GM19025 (cell line): ENCODE measurements around the gene USH1C.

Experiments
- ATAC-seq: cut with Tn5 transposase; IDR thresholded peaks from one replicate; pipeline ENCODE4 v1.9.1; 2021; ENCODE audit warnings: mild to moderate bottlenecking, low read depth, moderate library complexity; ENCODE audit not compliant: unreplicated experiment

The USH1C gene

DNA sequence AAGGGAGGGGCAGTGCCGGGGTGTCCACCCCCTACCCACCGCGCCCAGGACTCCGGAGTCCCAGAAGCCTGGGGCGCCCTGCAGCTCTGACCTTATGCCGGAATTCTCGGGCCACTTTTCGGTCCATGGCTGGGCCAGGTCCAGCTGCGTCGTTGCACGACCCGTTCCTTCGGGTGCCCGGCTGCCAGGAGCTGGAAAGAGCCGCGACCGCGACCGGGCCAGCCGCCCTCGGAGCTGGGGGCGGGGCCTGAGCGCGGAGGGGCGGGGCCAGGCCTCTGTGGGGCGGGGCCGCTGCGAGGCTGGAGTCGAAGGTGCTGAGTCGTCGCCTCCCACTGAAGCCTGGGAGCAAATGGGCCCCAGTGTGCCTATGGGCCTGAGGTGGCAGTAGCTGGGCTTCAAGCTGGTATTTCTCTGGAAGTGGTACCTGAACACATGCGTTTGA, at the start of gene USH1C:
TSS of gene USH1C (minus strand) at position 236 of the 442 bp plus-strand sequence. CDS start at position 127, 109 bp downstream.
- no peak for ATAC-seq

DNA sequence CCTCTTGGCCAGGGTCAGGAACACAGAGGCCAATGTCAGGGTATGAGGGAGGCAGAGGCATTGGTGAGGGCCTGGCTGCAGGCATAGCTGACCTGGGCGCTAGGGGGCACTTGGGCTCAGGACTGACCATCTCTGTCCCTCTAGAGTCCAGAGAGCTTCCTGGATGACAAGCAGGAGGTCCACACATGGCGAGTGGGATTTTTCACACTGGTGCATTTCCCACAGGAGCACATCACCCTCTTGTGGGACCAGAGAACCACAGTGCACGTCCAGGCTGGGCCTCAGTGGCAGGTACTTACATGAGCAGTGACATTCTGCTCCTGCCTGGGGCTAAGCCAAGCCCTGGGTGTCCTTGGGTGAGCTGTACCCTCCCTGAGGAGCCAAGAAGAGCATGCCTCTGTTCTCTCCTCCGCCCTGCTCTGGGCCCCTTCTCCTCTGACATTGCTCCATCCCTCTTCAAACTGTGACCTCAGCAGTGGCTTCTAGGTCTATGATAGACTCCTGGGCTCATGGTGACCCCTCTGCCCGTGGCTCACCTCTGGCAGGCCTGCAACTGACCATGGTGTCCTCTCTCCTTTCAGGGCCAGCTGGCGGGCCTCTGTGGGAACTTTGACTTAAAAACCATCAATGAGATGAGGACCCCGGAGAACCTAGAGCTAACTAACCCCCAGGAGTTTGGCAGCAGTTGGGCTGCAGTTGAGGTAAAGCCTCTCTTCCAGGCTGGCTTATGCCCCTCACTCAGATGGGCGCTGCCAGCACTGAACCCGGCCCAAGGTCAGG, 49.4 kb upstream of the USH1C start:
- no peak for ATAC-seq

DNA sequence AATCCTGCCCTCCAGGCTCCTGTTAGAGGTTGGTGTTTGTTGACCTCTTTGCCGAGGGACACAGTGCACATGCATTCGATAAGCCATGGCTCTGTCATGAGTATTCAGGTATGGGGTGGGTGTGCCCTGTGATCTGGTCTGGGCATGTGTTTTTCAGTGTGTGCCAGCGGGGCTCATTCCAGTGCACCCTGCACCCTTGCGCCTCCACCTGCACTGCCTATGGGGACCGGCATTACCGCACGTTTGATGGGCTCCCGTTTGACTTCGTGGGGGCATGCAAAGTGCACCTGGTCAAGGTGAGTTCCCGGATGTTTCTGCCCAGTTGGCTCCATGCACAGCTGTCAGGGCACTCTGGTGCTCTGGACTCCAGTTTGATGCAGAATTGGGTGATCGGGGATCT, 47.1 kb upstream of the USH1C start:
- no peak for ATAC-seq

DNA sequence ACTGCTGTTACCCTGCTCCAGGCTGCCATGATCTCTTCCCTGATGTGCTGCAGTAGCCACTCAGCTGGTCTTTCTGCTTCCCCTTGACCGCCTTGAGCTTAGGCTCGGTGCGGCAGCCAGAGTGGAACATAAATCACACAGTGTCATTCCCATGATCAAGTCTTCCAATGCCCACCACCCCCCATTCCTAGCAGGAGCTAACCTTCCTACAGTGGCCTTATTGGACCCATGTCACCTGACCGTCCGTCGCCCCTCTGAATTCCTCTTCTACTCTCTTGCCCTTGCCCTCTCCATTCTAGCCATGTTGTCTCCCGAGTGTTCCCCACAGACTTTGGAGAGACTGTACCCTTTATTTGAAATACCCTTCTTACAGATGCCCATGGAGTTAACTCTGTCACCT, 46.2 kb upstream of the USH1C start:
- ATAC-seq: no peak

GRCh38 chr11:17588721-17589120, 44.5 kb upstream of the USH1C start:
- ATAC-seq: no peak

GRCh38 chr11:17588166-17588565, 44.0 kb upstream of the USH1C start:
- no peak for ATAC-seq

GRCh38 chr11:17585911-17586695, 41.9 kb upstream of the USH1C start:
- no peak for ATAC-seq

GRCh38 chr11:17581732-17582053, 37.5 kb upstream of the USH1C start:
- no peak for ATAC-seq

DNA sequence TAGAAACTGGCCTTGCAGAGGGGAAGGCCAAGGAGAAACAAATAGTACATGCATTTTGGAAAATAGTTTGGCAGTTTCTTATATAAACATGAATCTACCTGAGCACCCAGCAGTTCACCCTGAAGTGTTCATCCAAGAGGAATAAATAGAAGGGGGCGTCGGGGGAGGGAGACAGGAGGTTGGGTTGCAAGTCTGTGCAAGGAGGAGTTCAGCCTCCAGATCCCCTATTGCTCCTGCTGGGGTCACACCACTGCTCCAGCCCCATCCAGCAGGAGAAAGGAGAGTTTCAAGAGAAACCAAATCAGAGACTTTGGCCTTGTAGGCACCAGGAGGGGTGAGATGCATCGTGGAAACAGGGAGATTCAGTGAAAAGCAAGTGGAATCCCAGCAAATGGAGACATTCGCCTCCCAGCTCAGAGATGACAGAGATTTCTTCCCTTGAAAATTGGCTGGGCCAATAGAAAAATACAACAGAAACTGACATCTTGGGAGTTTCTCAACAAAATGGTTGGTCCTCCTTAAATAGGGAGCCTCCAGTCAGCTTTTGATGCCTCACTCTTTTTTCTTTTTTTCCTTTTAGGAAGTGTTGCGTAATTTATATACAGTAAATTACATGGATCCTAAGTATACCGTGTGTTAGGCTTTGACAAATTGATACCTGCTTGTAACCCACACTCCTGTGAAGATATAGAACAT, 37.0 kb upstream of the USH1C start:
- no peak for ATAC-seq

GRCh38 chr11:17580271-17580670, 36.1 kb upstream of the USH1C start:
- ATAC-seq: no peak

DNA sequence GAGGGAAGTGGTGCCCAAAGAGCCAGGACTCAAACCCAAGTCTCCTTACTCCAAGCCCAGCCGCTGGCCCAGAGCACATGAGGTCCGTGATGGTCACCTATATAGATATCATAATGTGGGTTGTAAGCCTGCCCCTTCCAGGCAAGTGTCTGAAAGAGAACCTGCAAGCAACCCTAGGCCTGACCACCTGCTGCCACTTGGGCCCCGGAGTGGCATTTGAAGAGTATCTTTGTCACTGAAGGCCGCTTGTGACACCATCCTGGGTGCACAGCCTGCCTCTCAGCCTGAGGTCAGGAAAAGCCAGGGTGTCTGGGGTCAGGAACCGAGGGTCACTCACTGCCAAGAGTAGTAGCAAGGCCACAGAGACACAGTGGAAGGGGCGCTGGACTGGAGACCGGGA, 35.2 kb upstream of the USH1C start:
- ATAC-seq: no peak

- ATAC-seq: no peak
Measured at GRCh38 chr11:17578958-17579357, 34.7 kb upstream of the USH1C start.

DNA sequence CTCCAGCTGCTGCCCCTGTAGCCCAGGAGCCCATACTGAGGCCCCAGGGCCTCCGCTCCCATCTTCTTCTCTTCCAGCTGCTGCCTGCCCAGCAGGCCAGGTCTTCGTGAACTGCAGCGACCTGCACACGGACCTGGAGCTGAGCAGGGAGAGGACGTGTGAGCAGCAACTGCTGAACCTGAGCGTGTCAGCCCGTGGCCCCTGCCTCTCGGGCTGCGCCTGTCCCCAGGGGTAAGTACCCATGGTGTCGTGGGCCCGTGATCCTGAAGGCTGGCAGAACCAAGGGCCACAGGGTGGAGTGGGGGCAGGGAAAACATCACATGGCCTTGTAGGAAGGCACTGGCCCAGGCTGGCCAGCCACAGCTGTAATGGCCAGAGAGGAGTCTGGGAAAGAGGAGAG, 34.1 kb upstream of the USH1C start:
- no peak for ATAC-seq

DNA sequence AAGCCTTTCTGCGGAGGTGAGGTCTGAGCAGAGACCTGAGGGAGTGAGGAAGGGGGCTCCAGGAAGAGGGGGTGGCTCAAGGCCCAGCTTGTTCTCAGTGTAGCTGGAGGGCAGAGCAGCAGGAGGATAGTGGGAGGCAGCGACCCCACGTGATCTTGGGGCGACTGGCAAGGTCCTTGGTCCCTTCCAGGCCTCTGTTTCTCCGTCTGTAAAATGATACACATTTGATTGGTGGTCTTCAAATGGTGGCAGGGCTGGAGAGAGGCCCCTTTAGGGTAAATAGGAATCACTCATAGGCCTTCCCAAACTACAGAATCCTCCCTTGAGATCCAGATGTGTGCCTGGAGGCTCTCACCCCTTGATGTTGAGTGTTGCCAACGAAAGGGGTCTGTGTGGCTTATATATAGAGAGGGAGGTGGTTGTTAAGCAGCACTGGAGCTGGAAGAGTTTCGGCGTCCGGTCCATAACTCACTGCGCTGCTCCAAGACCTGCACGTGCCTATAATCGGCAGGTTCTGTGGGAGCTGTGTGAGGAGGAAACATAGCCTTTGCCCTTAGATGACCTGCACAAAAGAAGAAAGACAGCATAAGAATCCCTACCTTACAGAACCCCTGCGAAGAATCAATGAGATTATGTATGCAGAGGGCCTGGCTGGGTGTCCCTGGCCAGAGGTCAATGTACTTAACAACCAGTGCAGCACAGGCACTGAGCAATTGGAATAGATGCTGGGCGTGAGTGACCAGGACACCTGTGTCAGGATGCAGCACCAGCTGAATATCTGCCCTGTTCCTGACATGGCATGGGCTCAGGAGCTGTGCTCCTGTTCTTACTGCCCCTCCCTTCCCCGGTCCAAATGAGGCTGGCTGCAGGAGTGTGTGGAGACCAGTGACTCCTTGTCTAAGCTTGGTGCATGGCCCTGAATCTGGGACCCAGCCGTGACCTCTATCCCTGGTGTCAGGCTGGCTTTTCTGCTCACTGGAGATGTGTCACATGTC, 31.5 kb upstream of the USH1C start:
- ATAC-seq: no peak

DNA sequence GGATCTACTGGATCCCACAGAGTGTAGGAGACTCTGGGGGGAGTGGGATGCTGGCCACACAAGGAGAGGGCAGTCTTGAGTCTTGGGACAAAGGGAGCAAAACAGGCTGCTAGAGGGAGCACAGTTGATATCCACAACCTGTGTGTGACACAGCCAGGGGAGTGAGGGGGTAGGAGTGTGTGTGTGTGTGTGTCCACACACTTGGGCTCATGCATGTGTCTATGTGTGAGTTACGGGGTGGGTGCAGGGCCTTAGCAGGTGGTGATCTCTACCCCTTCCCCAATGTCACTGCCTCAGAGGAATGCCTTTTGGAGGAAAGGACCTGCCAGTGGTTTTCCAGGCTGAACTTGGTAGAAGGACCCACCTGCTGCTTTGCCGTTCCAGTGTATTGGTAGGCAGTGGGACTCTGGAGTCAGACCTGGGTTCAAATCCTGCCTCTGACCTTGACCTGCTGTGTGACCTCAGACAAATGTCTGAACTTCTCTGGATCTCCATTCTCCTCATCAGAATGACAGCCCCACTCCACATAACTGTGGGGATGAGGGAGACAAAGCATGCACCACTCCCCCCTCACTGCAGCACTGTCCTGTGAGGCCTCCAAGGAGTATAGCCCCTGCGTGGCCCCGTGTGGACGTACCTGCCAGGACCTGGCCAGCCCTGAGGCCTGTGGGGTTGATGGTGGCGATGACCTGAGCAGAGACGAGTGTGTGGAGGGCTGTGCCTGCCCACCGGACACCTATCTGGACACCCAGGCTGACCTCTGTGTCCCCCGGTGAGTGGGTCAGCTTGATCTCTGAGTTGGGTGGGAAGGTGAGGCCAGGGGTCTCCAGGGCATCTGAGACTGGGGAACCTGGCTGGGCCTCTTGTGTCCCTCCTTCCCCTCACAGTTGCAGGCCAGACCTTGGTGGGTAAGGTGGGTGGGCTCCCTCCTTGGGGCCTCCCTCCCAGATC, 30.2 kb upstream of the USH1C start:
- ATAC-seq: no peak

DNA sequence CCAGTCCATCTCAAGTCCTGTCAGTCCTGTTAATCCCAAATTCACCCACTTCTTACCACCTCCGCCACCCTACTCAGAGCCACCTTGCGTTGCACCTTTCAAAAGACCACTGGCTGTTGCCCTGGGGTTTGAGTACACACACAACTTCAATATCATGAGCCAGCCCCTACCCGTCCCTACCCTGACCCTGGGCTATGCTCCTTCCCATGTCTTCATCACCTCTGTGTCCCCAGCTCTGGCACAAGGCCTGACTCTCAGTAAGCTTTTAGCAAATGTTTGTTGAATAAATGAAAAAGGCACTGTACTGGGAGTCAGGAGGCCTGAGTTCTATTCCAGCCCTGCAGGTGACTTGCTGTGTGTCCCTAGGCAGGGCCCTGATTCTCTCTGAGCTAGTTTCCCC, 29.3 kb upstream of the USH1C start:
- no peak for ATAC-seq

DNA sequence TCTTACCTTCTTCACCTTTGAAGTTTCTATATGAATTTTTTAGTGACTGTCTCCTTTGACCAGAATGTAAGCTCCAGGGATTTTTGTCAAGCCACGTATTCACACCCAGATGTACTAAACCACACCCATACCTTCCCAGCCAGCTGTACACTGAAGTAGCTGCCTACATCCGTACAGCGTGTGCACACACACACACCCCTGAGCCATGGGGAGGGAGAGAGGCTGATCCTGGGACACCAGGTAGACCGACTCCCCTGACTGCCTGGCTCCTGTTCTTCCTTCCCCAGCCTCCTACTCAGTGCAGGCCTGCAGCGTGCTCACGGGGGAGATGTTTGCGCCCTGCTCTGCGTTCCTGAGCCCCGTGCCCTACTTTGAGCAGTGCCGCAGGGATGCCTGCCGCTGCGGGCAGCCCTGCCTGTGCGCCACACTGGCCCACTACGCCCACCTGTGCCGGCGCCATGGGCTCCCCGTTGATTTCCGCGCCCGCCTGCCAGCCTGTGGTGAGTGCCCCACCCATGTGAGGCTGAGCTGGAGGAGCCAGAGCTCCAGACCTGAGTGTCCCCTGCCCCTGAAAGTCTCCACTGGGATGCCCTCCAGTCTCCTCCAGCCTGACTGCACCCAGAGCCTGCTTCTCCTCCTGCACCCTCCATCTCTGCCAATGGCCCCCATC, 28.7 kb upstream of the USH1C start:
- no peak for ATAC-seq

DNA sequence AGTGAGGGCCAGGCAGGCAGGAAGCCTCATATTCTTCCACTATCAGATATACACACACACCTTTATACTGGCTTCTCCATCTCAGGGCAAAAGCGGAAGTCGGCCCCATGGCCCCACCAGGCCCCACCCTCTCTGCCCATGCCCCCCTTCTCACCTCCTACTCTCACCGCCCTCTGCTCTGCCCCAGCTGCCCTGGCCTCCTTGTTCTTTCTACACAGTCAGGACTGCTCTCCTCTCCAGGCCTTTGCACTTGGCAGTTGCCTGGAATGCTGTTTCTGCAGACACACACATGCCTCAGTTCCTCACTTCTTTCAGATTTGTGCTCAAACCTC, 28.1 kb upstream of the USH1C start:
- ATAC-seq: no peak
